ENCODE data around the gene TUSC2.

GRCh38 chr3:50302095-50303012 is 25.7 kb downstream of the TUSC2 start:
- TF ChIP-seq CTCF (IDR thresholded peaks at IDR 0.05) (no peak), ZFX (IDR thresholded peaks at IDR 0.05; ENCODE audit: borderline replicate concordance) (no peak)
